IMR-90 (cell line): ENCODE measurements around the gene AFAP1L1. TPM values are rescaled to one million over a fixed set of nuclear protein-coding genes. Genes with fewer than 3 reads are reported as not detected.

Experiments used
- ATAC-seq: fragments of 200-7000 bp; cut with Tn5 transposase; 2 replicates; pipeline ENCODE4 v1.9.1; 2020; ENCODE audit warnings: low read depth, mild to moderate bottlenecking, moderate library complexity
- BruUV-seq: library from RNA; stranded (reverse); fragments of 400-500 nt; replicated peaks from 2 replicates; lab custom pipeline; 2021; lab: Mats Ljungman, UMichigan
- CTCF ChIA-PET: fragments of 300-600 bp; formaldehyde crosslinking; extraction: SDS; loops from one replicate; lab custom pipeline; 2021; ENCODE audit warnings: antibody characterized with exemption; lab: Yijun Ruan, JAX
- POLR2A ChIA-PET: fragments of 300-600 bp; sonication (Branson Sonifier 250); formaldehyde crosslinking; loops from one replicate; lab custom pipeline; 2022; ENCODE audit warnings: antibody characterized with exemption; ENCODE audit not compliant: unreplicated experiment; lab: Charles Lee
- DNase-seq: peaks from one replicate; pipeline ENCODE4 v3.0.0; 2013
- H2AFZ ChIP-seq: replicated peaks from 2 replicates; pipeline ENCODE3; 2013; ENCODE audit warnings: low read length, mild to moderate bottlenecking; ENCODE audit not compliant: poor library complexity
- H2AK5ac ChIP-seq: 2 replicates; pipeline ENCODE4 v1.6.1; 2013; ENCODE audit warnings: low read depth, low read length, inconsistent platforms
- H2AK9ac ChIP-seq: replicated peaks from 2 replicates; pipeline ENCODE3; 2013; ENCODE audit warnings: mild to moderate bottlenecking, low read depth, low read length, moderate library complexity; ENCODE audit not compliant: poor library complexity
- H2BK120ac ChIP-seq: 2 replicates; pipeline ENCODE4 v1.6.1; 2013; ENCODE audit warnings: low read depth, low read length, inconsistent platforms
- H2BK15ac ChIP-seq: 3 replicates; pipeline ENCODE4 v1.6.1; 2013; ENCODE audit warnings: low read depth, low read length, inconsistent platforms
- H2BK20ac ChIP-seq: 2 replicates; pipeline ENCODE4 v1.6.1; 2013; ENCODE audit warnings: low read depth, mild to moderate bottlenecking, inconsistent platforms, low read length, moderate library complexity
- H2BK5ac ChIP-seq: 2 replicates; pipeline ENCODE4 v1.6.1; 2013; ENCODE audit warnings: mild to moderate bottlenecking, low read depth, low read length, inconsistent platforms; ENCODE audit not compliant: poor library complexity, severe bottlenecking
- H3K14ac ChIP-seq: replicated peaks from 2 replicates; pipeline ENCODE4 v1.6.1; 2013; ENCODE audit warnings: low read depth, low read length, inconsistent platforms
- H3K18ac ChIP-seq: 2 replicates; pipeline ENCODE4 v1.6.1; 2013; ENCODE audit warnings: low read depth, low read length, control low read depth
- H3K23ac ChIP-seq: 2 replicates; pipeline ENCODE4 v1.6.1; 2013; ENCODE audit warnings: low read depth, low read length, inconsistent platforms
- H3K27ac ChIP-seq: 2 replicates; pipeline ENCODE4 v1.5.1; 2013; ENCODE audit warnings: mild to moderate bottlenecking, control low read depth, low read length; ENCODE audit not compliant: insufficient read depth
- H3K27me3 ChIP-seq: 2 replicates; pipeline ENCODE4 v1.6.1; 2013; ENCODE audit warnings: low read length; ENCODE audit not compliant: control insufficient read depth, insufficient read depth
- H3K36me3 ChIP-seq: 2 replicates; pipeline ENCODE4 v1.6.1; 2013; ENCODE audit warnings: low read length, mixed read lengths; ENCODE audit not compliant: control insufficient read depth, insufficient read depth
- H3K4ac ChIP-seq: 2 replicates; pipeline ENCODE4 v1.6.1; 2013; ENCODE audit warnings: low read depth, low read length, inconsistent platforms
- H3K4me1 ChIP-seq: 2 replicates; pipeline ENCODE4 v1.6.1; 2013; ENCODE audit warnings: low read length, mixed read lengths; ENCODE audit not compliant: control insufficient read depth, insufficient read depth
- H3K4me2 ChIP-seq: 2 replicates; pipeline ENCODE4 v1.6.1; 2013; ENCODE audit warnings: low read depth, mild to moderate bottlenecking, control low read depth, low read length, moderate library complexity
- H3K4me3 ChIP-seq: 2 replicates; pipeline ENCODE4 v1.5.1; 2013; ENCODE audit warnings: low read depth, mild to moderate bottlenecking, control low read depth, low read length, moderate library complexity; ENCODE audit not compliant: insufficient read depth
- H3K56ac ChIP-seq: 2 replicates; pipeline ENCODE4 v1.6.1; 2013; ENCODE audit warnings: low read length, inconsistent platforms; ENCODE audit not compliant: insufficient read depth; ENCODE audit errors: extremely low read depth
- H3K79me1 ChIP-seq, 2 experiments: 2 replicates each; pipeline ENCODE4 v1.6.1; 2013; ENCODE audit warnings: low read length in 2 of 2, inconsistent platforms in 1 of 2, low read depth in 1 of 2
- H3K9ac ChIP-seq: 2 replicates; pipeline ENCODE4 v1.6.1; 2013; ENCODE audit warnings: low read depth, low read length, control low read depth
- H3K9me1 ChIP-seq: 2 replicates; pipeline ENCODE4 v1.6.1; 2013; ENCODE audit warnings: low read length, inconsistent platforms; ENCODE audit not compliant: insufficient read depth
- H3K9me3 ChIP-seq: 2 replicates; pipeline ENCODE4 v1.6.1; 2013; ENCODE audit warnings: low read length; ENCODE audit not compliant: control insufficient read depth, insufficient read depth
- H4K20me1 ChIP-seq: 2 replicates; pipeline ENCODE4 v1.6.1; 2013; ENCODE audit warnings: low read length, inconsistent platforms; ENCODE audit not compliant: insufficient read depth
- H4K5ac ChIP-seq: 2 replicates; pipeline ENCODE4 v1.6.1; 2013; ENCODE audit warnings: mild to moderate bottlenecking, low read depth, low read length, control low read depth
- H4K8ac ChIP-seq, 2 experiments: 2 replicates each; pipeline ENCODE4 v1.6.1; 2013; ENCODE audit warnings: low read depth in 2 of 2, low read length in 2 of 2, control low read depth in 1 of 2, inconsistent platforms in 1 of 2
- H4K91ac ChIP-seq: 2 replicates; pipeline ENCODE4 v1.6.1; 2013; ENCODE audit warnings: low read depth, low read length, inconsistent platforms; ENCODE audit not compliant: insufficient read depth
- BHLHE40 ChIP-seq: fragments of 150-350 bp; IDR thresholded peaks from 2 replicates; pipeline ENCODE4 v1.6.1; 2016; ENCODE audit warnings: mild to moderate bottlenecking, low read depth, low read length
- CEBPB ChIP-seq: IDR thresholded peaks from 2 replicates; pipeline ENCODE4 v1.6.1; 2012; ENCODE audit warnings: low read depth, low read length, improper control_type of control experiment
- CHD1 ChIP-seq: IDR thresholded peaks from 2 replicates; pipeline ENCODE4 v1.6.1; 2012; ENCODE audit warnings: low read depth, low read length, improper control_type of control experiment
- FOS ChIP-seq: fragments of 150-350 bp; IDR thresholded peaks from 2 replicates; pipeline ENCODE4 v1.6.1; 2016; ENCODE audit warnings: low read depth, low read length
- MAFK ChIP-seq: IDR thresholded peaks from 2 replicates; pipeline ENCODE4 v1.6.1; 2012; ENCODE audit warnings: low read depth, low read length, improper control_type of control experiment
- MAZ ChIP-seq: IDR thresholded peaks from 2 replicates; pipeline ENCODE4 v1.6.1; 2012; ENCODE audit warnings: low read depth, mild to moderate bottlenecking, low read length, improper control_type of control experiment, moderate library complexity, borderline replicate concordance
- MXI1 ChIP-seq: IDR thresholded peaks from 2 replicates; pipeline ENCODE4 v1.6.1; 2012; ENCODE audit warnings: low read depth, mild to moderate bottlenecking, low read length, moderate library complexity, borderline replicate concordance
- NFE2L2 ChIP-seq: fragments of 150-350 bp; IDR thresholded peaks from 2 replicates; pipeline ENCODE4 v1.6.1; 2016; ENCODE audit warnings: low read depth, mild to moderate bottlenecking, low read length
- POLR2A ChIP-seq: IDR thresholded peaks from 2 replicates; pipeline ENCODE4 v1.6.1; 2012; ENCODE audit warnings: mild to moderate bottlenecking, low read depth, low read length
- RAD21 ChIP-seq: IDR thresholded peaks from 2 replicates; pipeline ENCODE4 v1.6.1; 2012; ENCODE audit warnings: low read length, improper control_type of control experiment
- RCOR1 ChIP-seq: IDR thresholded peaks from 2 replicates; pipeline ENCODE4 v1.6.1; 2012; ENCODE audit warnings: mild to moderate bottlenecking, low read length, improper control_type of control experiment; ENCODE audit not compliant: insufficient replicate concordance
- RFX5 ChIP-seq: IDR thresholded peaks from 2 replicates; pipeline ENCODE4 v1.8.0; 2012; ENCODE audit warnings: low read depth, mild to moderate bottlenecking, low read length, moderate library complexity
- SMC3 ChIP-seq: fragments of 150-350 bp; IDR thresholded peaks from 2 replicates; pipeline ENCODE4 v1.6.1; 2016; ENCODE audit warnings: low read depth, mild to moderate bottlenecking, antibody characterized with exemption, low read length, moderate library complexity
- whole genome bisulfite sequencing, 2 experiments: methylation state at CpG; one replicate each; pipeline versions ENCODE4 v1.1.5 to v1.1.7; 2013; ENCODE audit warnings: missing lambda C conversion rate in 2 of 2; ENCODE audit not compliant: insufficient read length in 1 of 2; ENCODE audit errors: extremely low coverage in 2 of 2; 5-methylcytosine and 5-hydroxymethylcytosine counted together
- dilution Hi-C: fragments of 300-500 bp; cut with HindIII; formaldehyde crosslinking; loops from one replicate; pipeline ENCODE4 v1.14.3; 2018; ENCODE audit warnings: low sequenced_read_pairs; ENCODE audit not compliant: unreplicated experiment
- in situ Hi-C: fragments of 300-500 bp; cut with MboI; formaldehyde crosslinking; loops from 3 replicates; pipeline ENCODE4 v1.14.3; 2019; ENCODE audit warnings: low sequenced_read_pairs, inconsistent platforms, mixed read lengths
- intact Hi-C: fragments of 100-400 bp; cut with micrococcal nuclease; formaldehyde crosslinking; loops from 2 replicates; pipeline ENCODE4 v1.10.0; 2022
- polyA plus RNA-seq, 3 experiments: library from polyadenylated mRNA; depleted of rRNA; stranded (reverse); fragments of >200 nt; gene quantifications; 2 replicates each; pipeline ENCODE4 v1.2.3, GENCODE V29; 2012; ENCODE audit warnings: low replicate concordance in 1 of 3
- total RNA-seq: library from RNA; depleted of rRNA; stranded (reverse); fragments of >200 nt; gene quantifications from 2 replicates; pipeline ENCODE4 v1.2.3, GENCODE V29; 2012
- TF ChIP-seq, protein P1 (sequence below): fragments of 150-350 bp; IDR thresholded peaks from 2 replicates; pipeline ENCODE4 v1.6.1; 2017; ENCODE audit warnings: mild to moderate bottlenecking, antibody characterized with exemption, low read length, low read depth
- TF ChIP-seq, protein P2 (sequence below): conservative IDR thresholded peaks from 2 replicates; pipeline ENCODE4 v1.5.1; 2012; ENCODE audit warnings: mild to moderate bottlenecking, low read depth, low read length, improper control_type of control experiment
- TF ChIP-seq, protein P3 (sequence below): fragments of 150-350 bp; IDR thresholded peaks from 2 replicates; pipeline ENCODE4 v1.6.1; 2016; ENCODE audit warnings: low read depth, mild to moderate bottlenecking, low read length, moderate library complexity, borderline replicate concordance

Gene AFAP1L1
- total and polyA plus RNA-seq, 2 of the 4 experiments (the other 2 are of a cell fraction): 3.3 to 5.7 TPM

DNA sequence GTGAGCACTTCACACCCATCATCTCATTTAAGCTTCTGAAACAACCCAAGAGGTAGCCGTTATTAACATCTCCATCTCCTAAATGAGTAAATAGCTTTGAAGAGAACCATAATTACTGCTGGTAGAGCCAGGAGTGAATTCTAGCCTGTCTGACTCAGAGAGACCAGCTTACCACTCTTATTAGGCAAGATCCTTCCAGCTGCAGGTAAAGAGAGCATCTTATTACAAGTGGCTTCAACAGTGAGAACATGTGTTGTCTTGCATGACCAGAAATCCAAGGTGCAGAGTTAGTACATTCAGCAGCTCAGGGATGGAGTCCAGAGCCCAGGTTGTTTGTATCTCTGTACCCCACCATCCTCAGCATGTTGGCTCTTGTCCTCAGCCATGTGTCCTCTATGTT, 10.9 kb upstream of the AFAP1L1 start:
- no peak for DNase-seq
- dilution Hi-C loops (no loop called here), intact Hi-C loops (no loop called here), in situ Hi-C loops (loop anchor here (10.0 kb wide), 1 partner anchor 526 kb away; no protein-coding TSS in a partner anchor)
- ChIA-PET POLR2A (no interaction called here), CTCF (no interaction called here)
- Histone ChIP-seq H3K23ac (no peak overlapping the region), H3K4me1 (peaks cover 10% of the 10 kb centered on the region), H2AK5ac (no peak overlapping the region), H4K20me1 (peaks cover 2% of the 10 kb centered on the region; the same call in 1 of the 2 replicates), H3K36me3 (no peaks in the 10 kb centered on the region), H3K79me1 (peaks cover 0 to 13% of the 10 kb centered on the region in 2 experiments; a peak in 2 of 4 replicates), H4K91ac (no peak overlapping the region), H3K9me3 (no peaks in the 10 kb centered on the region), H3K56ac (no peak overlapping the region), H3K9ac (no peak overlapping the region), H3K18ac (no peak overlapping the region), H4K5ac (no peak overlapping the region), H3K4ac (no peak overlapping the region), H3K27ac (no peak overlapping the region), H3K27me3 (no peaks in the 10 kb centered on the region), H3K4me3 (no peak overlapping the region), H3K4me2 (no peak overlapping the region), H2BK5ac (no peak overlapping the region), H2BK15ac (no peak overlapping the region), H2AK9ac (no peak overlapping the region), H2AFZ (no peak overlapping the region), H2BK20ac (no peak overlapping the region), H2BK120ac (no peak overlapping the region), H4K8ac (no peak overlapping the region), H3K9me1 (peaks cover 9% of the 10 kb centered on the region), H3K14ac (no peak overlapping the region)
- no CpG with 5 or more reads among the region's 1 CpG for WGBS, 2 experiments
- BruUV-seq: no TSS peak
- TF ChIP-seq RCOR1 (no peak), CHD1 (no peak), NFE2L2 (no peak), RFX5 (no peak), POLR2A (no peak), BHLHE40 (no peak), MXI1 (no peak), SMC3 (no peak), MAZ (no peak), FOS (no peak), MAFK (no peak), CEBPB (no peak), RAD21 (no peak)
- TF ChIP-seq, protein P1, sequence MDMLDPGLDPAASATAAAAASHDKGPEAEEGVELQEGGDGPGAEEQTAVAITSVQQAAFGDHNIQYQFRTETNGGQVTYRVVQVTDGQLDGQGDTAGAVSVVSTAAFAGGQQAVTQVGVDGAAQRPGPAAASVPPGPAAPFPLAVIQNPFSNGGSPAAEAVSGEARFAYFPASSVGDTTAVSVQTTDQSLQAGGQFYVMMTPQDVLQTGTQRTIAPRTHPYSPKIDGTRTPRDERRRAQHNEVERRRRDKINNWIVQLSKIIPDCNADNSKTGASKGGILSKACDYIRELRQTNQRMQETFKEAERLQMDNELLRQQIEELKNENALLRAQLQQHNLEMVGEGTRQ: no peak
- TF ChIP-seq, protein P2, sequence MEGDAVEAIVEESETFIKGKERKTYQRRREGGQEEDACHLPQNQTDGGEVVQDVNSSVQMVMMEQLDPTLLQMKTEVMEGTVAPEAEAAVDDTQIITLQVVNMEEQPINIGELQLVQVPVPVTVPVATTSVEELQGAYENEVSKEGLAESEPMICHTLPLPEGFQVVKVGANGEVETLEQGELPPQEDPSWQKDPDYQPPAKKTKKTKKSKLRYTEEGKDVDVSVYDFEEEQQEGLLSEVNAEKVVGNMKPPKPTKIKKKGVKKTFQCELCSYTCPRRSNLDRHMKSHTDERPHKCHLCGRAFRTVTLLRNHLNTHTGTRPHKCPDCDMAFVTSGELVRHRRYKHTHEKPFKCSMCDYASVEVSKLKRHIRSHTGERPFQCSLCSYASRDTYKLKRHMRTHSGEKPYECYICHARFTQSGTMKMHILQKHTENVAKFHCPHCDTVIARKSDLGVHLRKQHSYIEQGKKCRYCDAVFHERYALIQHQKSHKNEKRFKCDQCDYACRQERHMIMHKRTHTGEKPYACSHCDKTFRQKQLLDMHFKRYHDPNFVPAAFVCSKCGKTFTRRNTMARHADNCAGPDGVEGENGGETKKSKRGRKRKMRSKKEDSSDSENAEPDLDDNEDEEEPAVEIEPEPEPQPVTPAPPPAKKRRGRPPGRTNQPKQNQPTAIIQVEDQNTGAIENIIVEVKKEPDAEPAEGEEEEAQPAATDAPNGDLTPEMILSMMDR: no peak
- TF ChIP-seq, protein P3, sequence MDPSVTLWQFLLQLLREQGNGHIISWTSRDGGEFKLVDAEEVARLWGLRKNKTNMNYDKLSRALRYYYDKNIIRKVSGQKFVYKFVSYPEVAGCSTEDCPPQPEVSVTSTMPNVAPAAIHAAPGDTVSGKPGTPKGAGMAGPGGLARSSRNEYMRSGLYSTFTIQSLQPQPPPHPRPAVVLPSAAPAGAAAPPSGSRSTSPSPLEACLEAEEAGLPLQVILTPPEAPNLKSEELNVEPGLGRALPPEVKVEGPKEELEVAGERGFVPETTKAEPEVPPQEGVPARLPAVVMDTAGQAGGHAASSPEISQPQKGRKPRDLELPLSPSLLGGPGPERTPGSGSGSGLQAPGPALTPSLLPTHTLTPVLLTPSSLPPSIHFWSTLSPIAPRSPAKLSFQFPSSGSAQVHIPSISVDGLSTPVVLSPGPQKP: no peak
- ATAC-seq: no peak
